ENCODE results near the gene PRKAG2. TPM values are rescaled to one million over a fixed set of nuclear protein-coding genes. Genes with fewer than 3 reads are reported as not detected.
"Not testable (repeated sequence)": the region's sequence is repeated elsewhere in the genome, so short reads cannot be mapped to it uniquely, and the experiment has no call there.

The PRKAG2 gene
- total and polyA plus RNA-seq, 2 of the 8 experiments (the other 6 are each of a cell fraction or from before 2014, with no cell fraction given), result 7.5 to 18.1 TPM

- not testable (repeated sequence) for H2BK20ac ChIP-seq (ENCODE audit: low read length); H2AK5ac ChIP-seq (ENCODE audit: low read depth, low read length); H3K23me2 ChIP-seq (ENCODE audit: low read depth, low read length); H4K8ac ChIP-seq (ENCODE audit: extremely low read depth, insufficient read depth, low read length); H2BK12ac ChIP-seq (ENCODE audit: low read depth, low read length); H4K20me1 ChIP-seq (replicated peaks in 1 of 2; ENCODE audit: control insufficient read depth in 1 of 2, insufficient read depth in 2 of 2, low read length in 2 of 2); H2AFZ ChIP-seq (ENCODE audit: low read length); H3K14ac ChIP-seq (ENCODE audit: insufficient read length); DNase-seq (ENCODE audit: low read depth in 1 of 2, low spot score in 2 of 2); H3K4me1 ChIP-seq (replicated peaks in 1 of 4; ENCODE audit: control insufficient read depth in 3 of 4, insufficient read depth in 4 of 4, low read length in 3 of 4); H3K4me3 ChIP-seq (ENCODE audit: extremely low read depth in 1 of 4, insufficient read depth in 2 of 4, low read depth in 3 of 4, low read length in 4 of 4); H3K23ac ChIP-seq (ENCODE audit: insufficient read length); H3K4ac ChIP-seq (replicated peaks; ENCODE audit: insufficient read length, low read depth, low read length); H3K56ac ChIP-seq (replicated peaks; ENCODE audit: insufficient read length, low read depth, low read length); H4K91ac ChIP-seq (replicated peaks; ENCODE audit: insufficient read length, low read length); H3K36me3 ChIP-seq (ENCODE audit: control insufficient read depth in 2 of 4, insufficient read depth in 4 of 4, low read length in 3 of 4); H3K27me3 ChIP-seq (replicated peaks in 1 of 4; ENCODE audit: control insufficient read depth in 3 of 4, extremely low read depth in 1 of 4, insufficient read depth in 3 of 4, low read length in 3 of 4); H2BK15ac ChIP-seq (ENCODE audit: low read length); H4K5ac ChIP-seq (ENCODE audit: insufficient read length, low read depth, low read length); H3K9me3 ChIP-seq (ENCODE audit: insufficient read depth in 2 of 2, low read depth in 1 of 2, low read length in 1 of 2); H3K27ac ChIP-seq (ENCODE audit: low read depth, low read length); H3K9ac ChIP-seq (replicated peaks in 1 of 4; ENCODE audit: extremely low read depth in 1 of 4, low read depth in 3 of 4, low read length in 3 of 4); H3K18ac ChIP-seq (ENCODE audit: extremely low read depth, low read length); H2BK5ac ChIP-seq (ENCODE audit: low read depth, low read length); H3K79me2 ChIP-seq (ENCODE audit: control insufficient read depth in 1 of 2, insufficient read depth in 2 of 2, low read length in 2 of 2); H2BK120ac ChIP-seq (replicated peaks; ENCODE audit: low read depth, low read length); H3K4me2 ChIP-seq (ENCODE audit: insufficient read depth in 1 of 2, low read depth in 2 of 2, low read length in 2 of 2); H3K79me1 ChIP-seq (ENCODE audit: low read depth, low read length); FAIRE-seq
- ChIA-PET POLR2A (ENCODE audit: partially characterized antibody) (interaction anchor here (0.6 kb wide), 1 partner anchor 207 kb away, joined by 3 read pairs; no protein-coding TSS in a partner anchor), CTCF (ENCODE audit: partially characterized antibody) (interaction anchor here (1.2 kb wide), 1 partner anchor 22 kb away, joined by 4 read pairs; no protein-coding TSS in a partner anchor)
- 83% methylated on average over 3 of the region's 3 CpGs; no CpG with 5 or more reads in 1 of the 2 experiments for WGBS, 2 experiments (ENCODE audit: extremely low coverage in 1 of 2, insufficient coverage in 1 of 2, insufficient read length in 1 of 2, insufficient replicate concordance in 2 of 2, low coverage in 1 of 2, low lambda C conversion rate in 2 of 2, missing lambda C conversion rate in 1 of 2)
These were observed 33.7 kb upstream of the PRKAG2 start for GRCh38 chr7:151910655-151911054.

- H3K56ac ChIP-seq (replicated peaks; ENCODE audit: insufficient read length, low read depth, low read length); H3K79me1 ChIP-seq (ENCODE audit: low read depth, low read length); H2AFZ ChIP-seq (ENCODE audit: low read length); H3K4me3 ChIP-seq (ENCODE audit: extremely low read depth in 1 of 4, insufficient read depth in 2 of 4, low read depth in 3 of 4, low read length in 4 of 4); H2BK12ac ChIP-seq (ENCODE audit: low read depth, low read length); POLR2A ChIA-PET (ENCODE audit: partially characterized antibody); H3K14ac ChIP-seq (ENCODE audit: insufficient read length); H3K23ac ChIP-seq (ENCODE audit: insufficient read length); H2AK5ac ChIP-seq (ENCODE audit: low read depth, low read length); H3K18ac ChIP-seq (ENCODE audit: extremely low read depth, low read length); CTCF ChIA-PET (ENCODE audit: partially characterized antibody); H3K23me2 ChIP-seq (ENCODE audit: low read depth, low read length); H3K27ac ChIP-seq (ENCODE audit: low read depth, low read length); H3K4me1 ChIP-seq (replicated peaks in 1 of 4; ENCODE audit: control insufficient read depth in 3 of 4, insufficient read depth in 4 of 4, low read length in 3 of 4); H3K79me2 ChIP-seq (ENCODE audit: control insufficient read depth in 1 of 2, insufficient read depth in 2 of 2, low read length in 2 of 2); H3K36me3 ChIP-seq (ENCODE audit: control insufficient read depth in 2 of 4, insufficient read depth in 4 of 4, low read length in 3 of 4); H4K5ac ChIP-seq (ENCODE audit: insufficient read length, low read depth, low read length); H4K20me1 ChIP-seq (replicated peaks in 1 of 2; ENCODE audit: control insufficient read depth in 1 of 2, insufficient read depth in 2 of 2, low read length in 2 of 2); H4K91ac ChIP-seq (replicated peaks; ENCODE audit: insufficient read length, low read length); H4K8ac ChIP-seq (ENCODE audit: extremely low read depth, insufficient read depth, low read length); H3K9ac ChIP-seq (replicated peaks in 1 of 4; ENCODE audit: extremely low read depth in 1 of 4, low read depth in 3 of 4, low read length in 3 of 4); H3K27me3 ChIP-seq (replicated peaks in 1 of 4; ENCODE audit: control insufficient read depth in 3 of 4, extremely low read depth in 1 of 4, insufficient read depth in 3 of 4, low read length in 3 of 4); H2BK15ac ChIP-seq (ENCODE audit: low read length); H2BK20ac ChIP-seq (ENCODE audit: low read length); FAIRE-seq; DNase-seq (ENCODE audit: low read depth in 1 of 2, low spot score in 2 of 2); H3K4me2 ChIP-seq (ENCODE audit: insufficient read depth in 1 of 2, low read depth in 2 of 2, low read length in 2 of 2); H3K4ac ChIP-seq (replicated peaks; ENCODE audit: insufficient read length, low read depth, low read length); H3K9me3 ChIP-seq (ENCODE audit: insufficient read depth in 2 of 2, low read depth in 1 of 2, low read length in 1 of 2); H2BK5ac ChIP-seq (ENCODE audit: low read depth, low read length); H2BK120ac ChIP-seq (replicated peaks; ENCODE audit: low read depth, low read length): not testable (repeated sequence)
- WGBS, 2 experiments (ENCODE audit: extremely low coverage in 1 of 2, insufficient coverage in 1 of 2, insufficient read length in 1 of 2, insufficient replicate concordance in 2 of 2, low coverage in 1 of 2, low lambda C conversion rate in 2 of 2, missing lambda C conversion rate in 1 of 2), result 84% methylated on average over 3 of the region's 3 CpGs; no CpG with 5 or more reads in 1 of the 2 experiments
These were observed 30.2 kb upstream of the PRKAG2 start for GRCh38 chr7:151907115-151907514.

Data from H1 (cell line).